ENCODE measurements around the gene GRM7. TPM values are rescaled to one million over a fixed set of nuclear protein-coding genes. Genes with fewer than 3 reads are reported as not detected.

Gene GRM7
- total RNA-seq, 1 donor from 2014 or later, result 1.5 TPM

DNA sequence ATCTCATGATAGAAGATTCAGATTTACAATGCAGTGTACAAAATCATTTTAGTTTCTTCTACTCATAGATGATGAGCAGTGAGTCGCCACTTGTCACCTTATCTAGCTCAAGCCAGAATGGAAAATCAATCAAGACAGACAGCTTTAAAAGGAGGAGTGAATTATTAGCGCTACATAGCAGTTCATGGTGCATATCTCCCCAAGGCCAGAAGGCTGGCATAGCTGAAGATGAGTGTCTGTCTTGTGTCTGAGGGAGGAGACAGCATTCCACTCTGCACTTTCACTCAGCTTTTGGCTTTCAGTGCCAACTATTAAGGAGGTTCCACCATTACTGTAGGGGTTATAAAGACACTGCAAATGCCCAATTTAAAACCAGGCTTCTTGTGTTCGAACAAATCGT, 836.6 kb downstream of the GRM7 start:
- H3K4me3 Mint-ChIP-seq, result no peak overlapping the region
- H3K4me1 Mint-ChIP-seq, result peaks cover 30% of the 10 kb centered on the region
- no peaks in the 10 kb centered on the region for H3K9me3 Mint-ChIP-seq
- DNase-seq (ENCODE audit: low read depth, low spot score), result no peak
- H3K27me3 Mint-ChIP-seq (ENCODE audit: low read depth), result no peaks in the 10 kb centered on the region
- TF ChIP-seq, protein P1, sequence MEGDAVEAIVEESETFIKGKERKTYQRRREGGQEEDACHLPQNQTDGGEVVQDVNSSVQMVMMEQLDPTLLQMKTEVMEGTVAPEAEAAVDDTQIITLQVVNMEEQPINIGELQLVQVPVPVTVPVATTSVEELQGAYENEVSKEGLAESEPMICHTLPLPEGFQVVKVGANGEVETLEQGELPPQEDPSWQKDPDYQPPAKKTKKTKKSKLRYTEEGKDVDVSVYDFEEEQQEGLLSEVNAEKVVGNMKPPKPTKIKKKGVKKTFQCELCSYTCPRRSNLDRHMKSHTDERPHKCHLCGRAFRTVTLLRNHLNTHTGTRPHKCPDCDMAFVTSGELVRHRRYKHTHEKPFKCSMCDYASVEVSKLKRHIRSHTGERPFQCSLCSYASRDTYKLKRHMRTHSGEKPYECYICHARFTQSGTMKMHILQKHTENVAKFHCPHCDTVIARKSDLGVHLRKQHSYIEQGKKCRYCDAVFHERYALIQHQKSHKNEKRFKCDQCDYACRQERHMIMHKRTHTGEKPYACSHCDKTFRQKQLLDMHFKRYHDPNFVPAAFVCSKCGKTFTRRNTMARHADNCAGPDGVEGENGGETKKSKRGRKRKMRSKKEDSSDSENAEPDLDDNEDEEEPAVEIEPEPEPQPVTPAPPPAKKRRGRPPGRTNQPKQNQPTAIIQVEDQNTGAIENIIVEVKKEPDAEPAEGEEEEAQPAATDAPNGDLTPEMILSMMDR (conservative IDR thresholded peaks at IDR 0.05), result no peak
- no peak overlapping the region for H3K27ac Mint-ChIP-seq (ENCODE audit: unreplicated experiment)
- no peaks in the 10 kb centered on the region for H3K36me3 Mint-ChIP-seq (ENCODE audit: low read depth)

DNA sequence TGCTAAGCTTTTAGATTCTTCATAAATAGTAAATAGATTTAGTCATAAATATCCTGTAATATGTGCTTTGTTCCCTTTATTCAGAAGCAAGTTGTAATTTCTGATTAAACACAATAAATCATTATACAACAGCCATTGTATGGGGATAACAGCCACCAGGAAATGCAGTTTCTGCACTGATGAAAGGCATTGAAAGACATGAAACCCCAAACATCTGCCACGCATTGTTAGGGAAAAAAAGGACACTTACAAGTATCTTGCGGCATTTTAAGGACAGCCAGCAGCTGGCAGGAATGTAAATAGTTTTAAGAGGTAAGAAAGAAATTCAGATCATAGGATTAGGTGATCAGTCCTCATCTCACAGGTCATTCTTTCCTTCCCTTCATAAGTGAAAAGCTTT, 839.6 kb downstream of the GRM7 start:
- H3K9me3 Mint-ChIP-seq, result no peaks in the 10 kb centered on the region
- H3K27ac Mint-ChIP-seq (ENCODE audit: unreplicated experiment), result no peak overlapping the region
- H3K27me3 Mint-ChIP-seq (ENCODE audit: low read depth), result no peaks in the 10 kb centered on the region
- H3K4me1 Mint-ChIP-seq, result peaks cover 23% of the 10 kb centered on the region
- H3K4me3 Mint-ChIP-seq, result no peak overlapping the region
- H3K36me3 Mint-ChIP-seq (ENCODE audit: low read depth), result no peaks in the 10 kb centered on the region
- no peak for DNase-seq (ENCODE audit: low read depth, low spot score)
- TF ChIP-seq, protein P1 (conservative IDR thresholded peaks at IDR 0.05), result no peak

DNA sequence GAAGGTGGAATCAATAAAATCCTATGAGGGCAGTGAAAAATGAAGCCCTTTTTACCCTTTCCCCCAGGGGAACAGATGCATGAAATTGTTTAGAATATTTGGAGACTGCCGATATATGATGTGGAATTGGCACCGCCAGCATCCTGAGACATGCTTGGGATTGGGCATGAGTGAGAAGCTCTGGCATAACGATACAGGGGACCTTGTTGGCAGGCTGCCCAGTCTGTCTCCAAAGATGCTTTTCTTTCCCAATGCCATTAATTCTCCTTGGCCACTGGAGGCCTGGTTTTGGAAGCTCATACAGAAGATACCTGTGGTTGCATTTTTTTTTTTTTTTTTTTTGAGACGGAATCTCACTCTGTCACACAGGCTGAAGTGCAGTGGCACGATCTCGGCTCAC, 840.1 kb downstream of the GRM7 start:
- no peaks in the 10 kb centered on the region for H3K27me3 Mint-ChIP-seq (ENCODE audit: low read depth)
- DNase-seq (ENCODE audit: low read depth, low spot score), result no peak
- peaks cover 22% of the 10 kb centered on the region for H3K4me1 Mint-ChIP-seq
- TF ChIP-seq, protein P1 (conservative IDR thresholded peaks at IDR 0.05), result no peak
- no peaks in the 10 kb centered on the region for H3K9me3 Mint-ChIP-seq
- H3K36me3 Mint-ChIP-seq (ENCODE audit: low read depth), result no peaks in the 10 kb centered on the region
- H3K27ac Mint-ChIP-seq (ENCODE audit: unreplicated experiment), result no peak overlapping the region
- H3K4me3 Mint-ChIP-seq, result no peak overlapping the region

DNA sequence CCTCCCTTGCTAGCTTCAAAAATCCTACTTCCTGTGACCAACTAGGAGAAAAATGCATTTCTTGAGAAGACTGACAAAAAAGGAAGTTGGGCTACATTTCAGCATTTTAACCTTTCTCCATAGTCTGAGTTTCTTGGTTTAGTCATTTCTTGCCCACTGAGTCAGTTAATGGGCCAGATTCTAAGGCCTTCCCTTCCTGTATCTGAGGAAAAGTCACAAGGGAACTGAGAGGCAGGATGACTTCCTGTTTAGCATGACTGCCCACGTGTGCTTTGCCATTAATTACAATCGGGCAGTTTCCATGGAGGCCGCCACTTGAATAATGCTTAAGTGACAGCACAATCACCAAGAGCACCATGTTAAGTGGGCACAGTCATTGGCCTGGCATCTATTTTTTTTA, 846.3 kb downstream of the GRM7 start:
- TF ChIP-seq, protein P1 (conservative IDR thresholded peaks at IDR 0.05), result no peak
- H3K27ac Mint-ChIP-seq (ENCODE audit: unreplicated experiment), result no peak overlapping the region
- no peaks in the 10 kb centered on the region for H3K4me1 Mint-ChIP-seq
- H3K9me3 Mint-ChIP-seq, result peaks cover 2% of the 10 kb centered on the region
- H3K27me3 Mint-ChIP-seq (ENCODE audit: low read depth), result no peaks in the 10 kb centered on the region
- no peak overlapping the region for H3K4me3 Mint-ChIP-seq
- peaks cover 2% of the 10 kb centered on the region for H3K36me3 Mint-ChIP-seq (ENCODE audit: low read depth)
- DNase-seq (ENCODE audit: low read depth, low spot score), result no peak

DNA sequence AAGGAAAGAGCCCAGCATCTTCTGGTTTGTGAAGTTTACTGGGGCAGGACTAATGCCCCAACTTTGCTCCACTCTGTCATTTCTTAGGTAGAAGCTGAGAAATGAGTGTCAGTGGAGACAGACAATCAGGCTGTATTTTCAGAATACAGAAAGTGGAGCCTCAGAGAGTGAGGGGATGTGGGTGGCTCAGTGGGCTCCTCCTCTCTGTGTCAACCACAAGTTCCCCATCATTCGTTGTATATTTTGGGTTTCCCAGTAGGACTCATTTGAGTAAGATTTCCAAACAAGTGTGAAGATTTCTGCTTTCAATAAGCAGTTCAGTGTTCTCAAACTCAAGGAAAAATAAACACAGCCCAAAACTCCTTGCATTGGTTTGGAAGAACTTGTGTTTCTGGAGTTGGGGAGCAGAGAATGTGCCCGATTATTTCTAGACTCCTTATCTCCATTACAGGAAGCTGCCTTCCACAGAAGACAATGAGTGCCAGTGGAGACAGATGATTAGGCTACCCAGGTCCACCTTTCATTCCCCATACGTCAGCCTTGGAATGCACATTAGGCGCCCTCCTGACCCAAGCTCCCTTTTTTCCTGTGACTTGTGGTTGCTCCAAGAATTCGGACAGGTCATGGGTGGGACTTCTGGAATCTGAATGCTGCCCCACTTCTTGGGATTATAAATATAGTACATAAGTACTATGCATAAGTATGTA, 848.6 kb downstream of the GRM7 start:
- Mint-ChIP-seq H3K4me1 (no peaks in the 10 kb centered on the region), H3K27ac (ENCODE audit: unreplicated experiment) (no peak overlapping the region), H3K4me3 (no peak overlapping the region), H3K9me3 (peaks cover 4% of the 10 kb centered on the region), H3K36me3 (ENCODE audit: low read depth) (peaks cover 2% of the 10 kb centered on the region), H3K27me3 (ENCODE audit: low read depth) (no peaks in the 10 kb centered on the region)
- TF ChIP-seq, protein P1 (conservative IDR thresholded peaks at IDR 0.05), result no peak
- DNase-seq (ENCODE audit: low read depth, low spot score), result no peak

Measured in neural crest cell (in vitro differentiated cells).